T-helper 2 cell (primary cell): ENCODE data around the gene GNPTAB.
A peak's percentile ranks its signal among the peaks of the same experiment; 100 is the strongest.
"Not testable (repeated sequence)": the region's sequence is repeated elsewhere in the genome, so short reads cannot be mapped to it uniquely, and the experiment has no call there.

Experiments used
- DNase-seq, 5 experiments: peaks; one replicate each; pipeline versions ENCODE4 v3.0.0 to v3.0.0-alpha.2; 2012 to 2022
- total RNA-seq, 2 donors: gene quantifications; one replicate each; lab custom pipeline; 2026; lab: John Stamatoyannopoulos, UW

The GNPTAB gene
- 72.0 to 77.3 reads per million in 2 donors for total RNA-seq

DNA sequence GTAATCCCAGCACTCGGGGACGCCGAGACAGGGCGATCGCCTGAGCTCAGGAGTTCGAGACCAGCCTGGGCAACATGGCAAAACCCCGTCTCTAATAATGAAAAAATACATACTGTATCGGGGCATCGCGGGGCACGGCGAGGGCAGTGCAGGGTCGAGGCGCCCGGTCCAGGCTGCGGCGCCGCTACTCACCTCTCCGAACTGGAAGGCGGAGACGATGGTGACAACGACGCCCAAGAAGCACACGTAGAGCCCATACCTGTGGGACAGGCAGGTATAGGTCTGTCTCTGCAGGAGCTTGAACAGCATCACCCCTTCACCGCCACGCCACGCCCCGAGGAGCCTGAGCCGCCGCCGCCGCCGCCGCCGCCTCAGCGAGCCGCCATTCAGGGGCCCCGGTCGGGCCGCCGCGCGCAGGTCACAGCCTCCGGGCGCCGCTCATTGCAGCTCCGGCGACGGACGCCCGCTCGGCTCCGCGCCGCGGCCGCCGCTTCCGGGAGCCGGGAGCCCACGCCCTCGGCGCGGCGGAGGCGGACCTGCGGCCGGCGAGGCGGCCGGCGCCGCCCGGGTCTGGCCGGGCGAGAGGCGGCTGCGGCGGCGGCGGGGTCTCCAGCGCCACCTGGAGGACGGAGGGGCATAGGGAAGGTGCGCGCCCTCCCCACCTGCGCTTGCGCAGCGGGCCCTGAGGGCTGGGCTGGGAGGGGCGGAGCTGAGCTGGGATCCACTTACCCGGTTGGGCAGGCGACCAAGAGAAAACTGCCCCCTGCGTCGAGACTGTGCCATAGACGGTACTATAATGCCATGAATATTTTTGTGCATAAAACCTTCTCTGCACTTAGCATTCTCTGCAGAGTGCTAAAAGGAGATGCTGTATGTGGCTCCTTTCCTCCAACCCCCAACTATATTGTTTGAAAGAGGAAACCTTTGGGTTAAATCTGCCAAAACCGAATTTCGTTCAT is at the start of gene GNPTAB:
GNPTAB (minus strand) TSS at position 593 of the 959 bp plus-strand sequence; CDS start at position 309, 284 bp downstream.
- peak; percentile 89 to 96 (median 93) for DNase-seq

DNA sequence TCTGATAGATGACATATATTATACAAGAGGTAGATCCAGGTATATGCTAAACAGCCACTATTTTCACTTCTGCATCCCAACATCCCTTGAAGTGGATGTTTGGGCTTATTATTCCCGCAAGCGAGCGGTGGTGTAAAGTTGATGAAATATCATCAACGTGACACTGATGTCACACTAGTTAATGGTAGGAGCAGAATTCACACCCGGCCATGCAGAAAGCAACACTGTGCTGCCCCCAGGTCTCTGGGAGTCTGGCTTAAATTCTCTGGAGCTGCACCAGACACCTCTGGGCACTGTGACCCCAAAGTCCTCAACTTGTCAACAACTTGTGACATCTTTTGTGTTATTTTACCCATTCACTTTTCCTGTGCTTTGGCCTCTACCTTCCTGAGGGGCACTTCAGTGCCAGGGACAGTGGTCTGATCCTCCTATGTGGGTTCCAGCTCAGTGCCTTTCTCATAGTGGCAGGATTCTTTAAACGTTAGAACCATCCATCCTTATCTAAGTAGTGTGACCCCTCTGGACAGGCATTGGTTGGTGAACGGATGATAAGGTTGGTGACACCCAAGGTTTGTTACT is 47.6 kb upstream of the GNPTAB start:
- DNase-seq, result no peak

DNA sequence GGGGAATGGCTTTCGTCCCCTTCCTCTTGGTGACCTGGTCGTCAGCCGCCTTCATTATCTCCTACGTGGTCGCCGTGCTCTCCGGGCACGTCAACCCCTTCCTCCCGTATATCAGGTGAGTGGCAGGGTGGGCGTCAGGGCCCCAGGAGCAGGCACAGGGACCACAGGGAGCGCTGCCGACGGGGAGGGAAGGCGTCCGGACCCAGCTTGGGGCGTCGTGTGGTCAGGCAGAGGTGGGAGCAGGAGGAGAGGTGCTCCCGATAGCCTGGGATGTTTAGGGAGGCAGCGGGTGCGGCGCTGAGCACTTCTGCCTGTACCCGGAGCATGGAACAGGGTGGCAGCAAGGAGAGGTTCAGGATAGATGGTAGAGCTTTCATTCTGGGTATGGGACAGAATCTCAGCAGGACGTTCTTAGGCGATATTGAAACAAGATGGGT is 47.1 kb upstream of the GNPTAB start:
- DNase-seq, result no peak

DNA sequence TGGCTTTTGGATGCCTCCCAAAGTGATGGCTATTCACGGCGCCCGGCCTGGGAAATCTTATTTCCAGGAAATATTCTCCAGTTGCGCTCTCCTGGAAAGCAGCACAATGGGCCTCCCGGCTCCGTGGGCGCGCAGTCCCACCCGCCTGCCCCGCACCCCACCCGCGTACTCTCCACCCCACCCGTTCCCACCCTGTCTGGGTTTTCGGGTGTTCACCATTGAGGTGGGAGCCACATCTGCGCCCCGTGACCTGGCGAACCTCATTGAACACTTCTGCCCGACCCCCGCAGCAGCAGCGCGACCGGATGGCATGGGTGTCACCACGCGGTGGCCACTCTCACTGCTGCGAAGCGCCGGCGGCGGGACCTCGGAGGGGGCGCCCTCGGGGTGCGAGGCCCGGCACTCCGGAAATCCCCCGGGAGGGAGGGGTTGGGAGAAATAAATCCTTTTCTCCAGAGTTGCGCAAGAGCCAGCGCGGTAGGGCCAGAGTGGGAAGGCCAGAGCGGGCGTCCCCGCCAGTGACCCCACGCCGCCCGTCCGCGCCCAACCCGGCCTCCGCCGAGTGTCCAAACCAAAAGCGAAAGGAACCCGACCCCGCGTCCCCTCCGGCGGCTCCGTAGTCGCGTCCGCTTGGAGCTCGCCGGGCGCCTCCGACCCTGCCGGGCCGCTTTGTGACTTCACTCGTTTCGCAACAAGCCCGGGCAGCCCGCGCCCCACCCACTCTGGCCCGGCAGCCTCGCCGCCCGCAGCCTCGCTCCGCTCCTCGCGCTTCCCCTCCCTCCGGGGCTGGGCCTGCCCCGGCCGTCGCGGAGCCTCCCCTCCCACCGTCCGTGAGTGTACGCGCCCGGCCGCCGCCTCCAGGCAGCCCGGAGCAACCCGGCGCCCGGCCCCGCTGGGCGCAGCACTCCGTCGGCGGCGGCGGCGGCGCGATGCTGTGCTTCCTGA is 46.4 kb upstream of the GNPTAB start, which contains the start of gene DRAM1:
DRAM1 (plus strand) TSS at position 720 of the 945 bp plus-strand sequence; CDS start at position 930, 210 bp downstream.
- DNase-seq, result peak; percentile 35 to 85 (median 58)

DNA sequence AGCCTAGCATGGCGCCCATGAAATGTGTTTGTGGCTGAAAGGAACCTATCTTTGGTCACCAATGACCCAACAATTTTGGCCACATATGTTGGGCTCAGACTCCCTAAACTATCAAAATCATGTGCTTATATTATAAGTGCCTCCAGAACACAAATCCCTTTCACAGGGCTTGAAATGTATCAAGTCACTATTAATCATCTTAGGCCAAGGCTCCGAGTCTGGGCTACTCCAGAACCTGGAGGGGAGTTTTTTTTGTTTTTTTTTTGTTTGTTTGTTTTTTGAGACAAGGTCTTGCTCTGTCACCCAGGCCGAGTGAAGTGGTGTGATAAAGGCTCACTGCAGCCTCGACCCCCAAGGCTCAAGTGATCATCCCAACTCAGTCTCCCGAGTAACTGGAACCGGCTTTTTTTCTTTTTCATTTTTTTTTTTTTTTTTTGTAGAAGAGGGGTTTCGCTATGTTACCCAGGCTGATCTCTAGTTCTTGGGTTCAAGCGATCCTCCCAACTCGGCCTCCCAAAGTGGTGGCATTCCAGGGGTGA is 45.6 kb upstream of the GNPTAB start:
- DNase-seq, result no peak

DNA sequence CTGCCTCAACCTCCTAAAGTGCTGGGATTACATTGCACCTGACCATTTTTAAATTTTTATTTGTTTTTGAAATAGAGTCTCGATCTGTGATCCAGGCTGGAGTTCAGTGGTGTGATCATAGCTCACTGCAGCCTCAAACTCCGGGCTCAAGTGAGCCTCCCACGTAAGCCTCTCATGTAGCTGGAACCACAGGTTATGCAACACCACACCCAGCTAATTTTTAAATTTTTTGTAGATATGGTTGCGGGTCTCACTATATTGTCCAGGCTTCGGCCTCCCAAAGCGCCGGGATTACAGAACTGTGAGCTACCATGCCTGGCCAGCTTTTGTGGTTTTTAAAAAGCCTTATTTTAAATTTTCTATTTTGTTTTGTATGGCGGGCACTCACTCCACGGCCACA is 44.4 kb upstream of the GNPTAB start:
- no peak for DNase-seq

DNA sequence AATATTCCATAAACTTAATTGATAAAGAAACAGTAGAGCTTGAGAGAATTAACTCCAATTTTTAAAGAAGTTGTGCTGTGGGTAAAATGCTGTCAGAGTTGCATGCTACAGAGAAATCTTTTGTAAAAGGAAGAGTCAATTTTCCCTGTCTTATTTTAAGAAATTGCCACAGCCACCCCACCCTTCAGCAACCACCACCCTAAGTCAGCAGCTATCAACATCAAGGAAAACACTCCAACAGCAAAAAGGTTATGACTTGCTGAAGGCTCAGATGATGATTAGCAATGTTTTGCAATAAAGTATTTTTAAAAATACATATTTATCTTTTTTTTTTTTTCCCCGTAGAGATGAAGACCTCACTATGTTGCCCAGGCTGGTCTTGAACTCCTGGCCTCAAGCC is 40.2 kb upstream of the GNPTAB start:
- no peak for DNase-seq

DNA sequence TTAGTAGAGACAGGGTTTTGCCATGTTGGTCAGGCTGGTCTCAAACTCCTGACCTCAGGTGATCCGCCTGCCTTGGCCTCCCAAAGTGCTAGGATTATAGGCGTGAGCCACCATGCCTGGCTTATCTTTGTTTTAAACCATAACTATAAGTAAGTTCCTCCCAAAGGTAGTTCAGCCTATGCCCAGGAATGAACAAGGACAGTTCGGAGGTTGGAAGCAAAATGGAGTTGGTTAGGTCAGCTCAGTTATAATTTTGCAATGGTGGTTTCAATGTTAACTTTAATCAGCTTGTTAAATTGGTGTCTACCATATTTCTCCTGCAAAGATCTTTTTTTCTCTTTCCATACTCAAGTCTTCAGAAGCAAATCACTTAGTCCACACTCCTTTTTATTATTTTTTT is 36.9 kb upstream of the GNPTAB start:
- DNase-seq, result not testable (repeated sequence)

DNA sequence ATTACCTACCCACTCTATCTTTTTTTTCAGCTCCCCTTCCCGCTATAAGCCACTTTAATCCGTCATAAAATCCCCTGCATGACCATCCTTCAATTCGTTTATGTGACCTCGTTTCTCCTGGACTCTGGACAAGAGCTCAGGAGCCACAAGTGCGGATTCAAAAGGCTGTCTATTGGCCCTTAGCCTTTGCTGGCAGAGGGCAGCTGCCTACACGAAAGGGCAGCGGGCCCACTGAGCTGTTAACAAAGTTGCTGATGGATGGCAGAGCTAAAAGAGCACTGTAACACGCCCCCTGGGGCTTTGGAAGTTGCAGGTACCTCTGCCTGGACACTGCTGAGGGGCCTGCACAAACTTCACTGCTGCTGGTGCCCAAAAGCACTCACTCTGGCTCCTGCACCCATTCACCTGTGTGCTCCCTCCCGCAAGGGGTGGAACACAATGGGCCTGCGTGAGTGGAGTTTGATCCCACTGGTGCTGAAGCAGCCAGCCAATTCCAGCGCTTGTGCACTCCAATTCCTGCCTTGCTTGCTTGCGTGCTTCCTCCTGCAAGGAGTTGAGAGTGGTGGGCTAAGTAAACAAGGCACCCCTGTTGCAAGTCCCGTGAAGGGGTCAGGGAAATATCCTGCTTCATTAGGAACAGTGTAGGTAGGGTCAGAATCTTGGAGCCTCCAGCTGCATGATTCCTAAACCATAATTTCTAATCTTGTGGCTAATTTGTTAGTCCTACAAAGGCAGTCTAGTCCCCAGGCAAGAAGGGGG is 36.0 kb upstream of the GNPTAB start:
- no peak for DNase-seq

DNA sequence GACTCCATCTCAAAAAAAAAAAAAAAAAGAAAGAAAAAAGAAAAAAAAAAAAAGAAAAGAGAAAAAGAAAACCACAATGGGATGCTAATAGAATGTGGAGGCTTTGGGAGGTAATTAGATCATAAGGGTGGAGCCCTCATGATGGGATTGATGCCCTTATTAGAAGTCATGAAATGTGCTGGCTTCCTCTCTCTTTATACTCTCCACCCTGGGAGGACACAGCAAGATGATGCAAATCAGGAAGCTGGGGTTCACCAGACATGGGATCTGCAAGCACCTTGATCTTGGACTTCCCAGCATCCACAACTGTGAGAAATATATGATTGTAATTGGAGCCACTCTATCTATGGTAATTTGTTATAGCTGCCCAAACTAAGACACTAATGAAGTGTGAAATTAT is 33.2 kb upstream of the GNPTAB start:
- no peak for DNase-seq

DNA sequence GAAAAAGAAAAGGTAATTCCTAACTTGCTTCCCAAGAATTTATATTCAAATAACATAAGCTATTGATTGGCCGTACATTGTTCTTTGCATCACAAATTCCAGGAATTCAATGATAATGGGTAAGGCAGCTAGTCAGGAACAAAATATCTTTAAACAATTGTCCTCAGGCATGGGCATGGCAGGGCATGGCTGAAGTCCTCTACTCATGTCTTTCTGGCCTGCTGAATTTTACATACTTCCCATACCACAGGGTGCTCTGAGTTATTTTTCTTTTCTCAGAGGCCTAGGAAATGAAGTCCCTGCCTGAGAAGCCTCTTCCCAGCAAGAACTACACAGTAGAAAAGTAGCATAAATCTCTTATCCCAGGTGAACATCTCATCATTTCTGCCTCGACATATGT is 31.5 kb upstream of the GNPTAB start:
- no peak for DNase-seq

DNA sequence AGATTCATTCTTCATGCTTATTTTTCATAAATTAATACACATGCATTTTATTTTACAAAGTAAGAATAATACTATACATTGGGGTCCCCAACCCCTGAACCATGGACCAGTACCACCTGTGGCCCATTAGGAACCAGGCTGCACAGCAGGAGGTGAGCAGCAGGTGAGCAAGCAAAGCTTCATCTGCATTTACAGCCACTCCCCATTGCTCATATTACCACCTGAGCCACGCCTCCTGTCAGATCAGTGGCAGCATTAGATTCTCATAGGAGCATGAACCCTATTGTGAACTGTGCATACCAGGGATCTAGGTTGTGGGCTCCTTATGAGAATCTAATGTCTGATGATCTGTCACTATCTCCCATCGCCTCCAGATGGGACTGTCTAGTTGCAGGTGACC is 30.9 kb upstream of the GNPTAB start:
- not testable (repeated sequence) for DNase-seq

DNA sequence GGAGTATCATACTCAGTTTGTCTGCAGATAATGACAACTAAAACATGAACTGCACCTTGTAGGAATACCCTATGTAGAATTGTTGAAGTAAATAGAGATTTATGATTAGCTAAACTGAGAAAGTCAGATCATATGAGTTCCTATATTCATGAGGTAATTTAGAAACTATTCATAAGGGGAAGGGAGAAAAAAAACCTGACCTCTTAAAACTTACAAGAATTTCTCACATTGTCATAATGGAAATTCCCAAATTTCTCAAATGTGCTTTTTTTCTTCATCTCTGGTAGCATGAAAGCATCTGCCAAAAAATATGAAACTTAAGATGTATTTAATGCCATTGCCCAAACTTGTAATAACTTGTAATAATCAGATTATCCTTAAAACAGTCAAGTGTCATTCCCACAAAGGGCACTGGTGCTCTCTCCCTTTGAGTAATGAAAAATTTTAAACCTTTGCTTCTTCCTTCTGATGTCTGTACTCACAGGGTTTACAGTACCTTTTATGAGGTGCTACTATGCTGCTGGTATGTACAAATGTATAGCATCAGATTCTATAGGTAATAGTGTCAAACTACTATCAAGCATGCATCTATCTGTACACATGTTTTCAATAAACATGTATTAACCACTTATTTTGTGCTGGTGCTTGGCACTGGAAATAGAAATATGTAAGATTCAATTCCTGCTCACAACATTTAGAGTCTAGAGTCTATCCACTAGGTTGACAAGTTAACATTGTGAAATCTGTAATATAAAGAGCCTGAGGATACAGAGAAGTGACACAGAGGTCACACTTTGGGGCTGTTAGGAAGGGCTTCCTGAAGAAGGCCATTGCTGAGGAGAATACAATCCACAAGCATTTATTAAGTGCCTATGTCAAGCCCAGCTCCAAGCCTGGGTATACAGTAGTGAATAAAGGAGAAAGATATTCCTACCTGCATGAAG is 29.2 kb upstream of the GNPTAB start:
- DNase-seq, result no peak

DNA sequence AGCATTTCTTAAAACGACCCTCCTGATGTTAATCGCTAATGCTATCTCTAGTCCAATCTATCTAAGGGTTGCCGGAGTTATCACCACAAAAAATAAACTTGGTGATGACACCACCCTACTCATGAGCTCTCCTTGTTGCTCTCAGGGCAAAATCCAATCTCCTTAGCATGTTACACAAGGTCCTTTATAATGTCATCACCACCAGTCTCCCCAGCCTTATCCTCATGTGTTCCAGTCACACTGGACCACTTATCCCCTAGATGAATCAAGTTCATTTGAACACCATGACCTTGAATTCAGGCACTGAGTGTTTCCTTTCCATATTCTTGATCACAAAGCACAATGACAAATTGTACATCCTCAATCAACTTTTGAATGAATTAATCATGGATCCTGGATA is 27.6 kb upstream of the GNPTAB start:
- DNase-seq, result no peak

DNA sequence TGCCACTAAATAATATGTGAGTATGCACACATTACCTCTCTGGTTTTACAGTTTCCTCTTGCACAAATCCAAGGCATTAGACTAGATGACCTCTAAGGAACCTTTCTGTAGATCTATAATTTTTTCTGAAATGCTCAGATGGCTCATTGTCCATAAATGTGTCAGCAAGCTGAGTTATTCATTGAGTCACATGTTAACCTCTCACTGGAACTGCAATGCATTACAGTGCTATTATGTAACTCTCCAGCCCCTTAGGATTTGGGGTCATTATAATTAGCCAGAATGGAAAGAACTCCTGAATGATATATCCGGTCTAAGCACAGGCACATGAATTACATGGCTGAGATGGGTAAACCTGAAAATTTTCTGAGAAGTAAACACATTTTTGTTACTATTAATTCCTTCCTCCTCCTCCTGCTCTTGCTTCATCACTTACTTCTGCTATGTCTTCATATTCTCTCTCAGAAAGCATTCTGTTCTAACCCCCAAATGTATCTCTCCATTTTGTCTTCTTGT is 26.3 kb upstream of the GNPTAB start:
- DNase-seq, result no peak

DNA sequence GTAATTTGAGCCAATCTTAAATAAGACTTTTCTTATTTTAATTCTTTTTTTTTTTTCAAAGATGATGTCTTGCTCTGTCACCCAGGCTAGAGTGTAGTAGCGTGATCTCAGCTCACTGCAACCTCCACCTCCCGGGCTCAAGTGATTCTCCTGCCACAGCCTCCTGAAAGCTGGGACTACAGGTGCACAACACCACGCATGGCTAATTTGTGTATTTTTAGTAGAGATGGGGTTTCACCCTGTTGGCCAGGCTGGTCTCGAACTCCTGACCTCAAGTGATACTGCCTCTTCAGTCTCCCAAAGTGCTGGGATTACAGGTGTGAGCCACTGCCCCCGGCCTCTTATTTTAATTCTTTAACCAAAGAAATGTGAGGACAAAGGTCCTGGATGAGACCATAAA is 25.9 kb upstream of the GNPTAB start:
- DNase-seq, result not testable (repeated sequence)

DNA sequence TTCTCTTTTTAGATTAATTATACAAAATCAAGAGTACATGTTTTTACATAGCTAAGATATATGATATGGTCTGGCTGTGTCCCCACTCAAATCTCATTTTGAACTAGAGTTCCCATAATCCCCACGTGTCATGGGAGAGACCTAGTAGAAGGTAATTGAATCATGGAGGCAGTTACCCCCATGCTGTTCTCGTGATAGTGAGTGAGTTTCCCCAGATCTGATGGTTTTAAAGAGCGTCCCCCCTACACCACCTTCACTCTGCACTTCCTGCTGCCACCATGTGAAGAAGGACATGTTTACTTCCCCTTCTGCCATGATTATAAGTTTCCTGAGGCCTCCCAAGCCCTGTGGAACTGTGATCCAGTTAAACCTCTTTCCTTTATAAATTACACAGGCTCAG is 25.2 kb upstream of the GNPTAB start:
- DNase-seq, result no peak

DNA sequence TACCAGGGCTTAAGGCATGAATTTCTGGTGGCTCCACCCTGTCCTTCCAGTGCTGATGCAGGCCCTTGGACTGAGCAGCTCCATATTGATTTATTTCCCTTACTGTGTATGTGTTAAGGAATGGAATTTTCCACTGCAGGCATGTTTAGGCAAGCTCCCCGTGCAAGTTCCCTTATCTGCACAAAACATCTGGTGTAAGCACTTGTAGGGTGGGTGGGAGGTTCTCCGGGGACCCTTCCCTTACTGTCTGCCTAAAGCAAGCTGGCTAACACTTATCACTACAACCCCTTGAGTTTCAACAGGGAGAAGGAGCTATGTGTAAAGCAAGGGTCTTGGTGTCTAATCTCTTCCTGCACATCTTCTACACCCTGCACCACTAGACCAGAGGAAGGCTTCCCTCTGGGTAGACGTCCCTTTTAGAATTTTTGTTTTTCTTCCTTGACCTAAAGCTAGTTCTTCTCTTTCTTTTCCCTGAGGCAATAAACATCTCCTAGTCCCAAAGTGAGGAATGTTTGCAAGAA is 24.7 kb upstream of the GNPTAB start:
- peak in 1 of 5 experiments; percentile 7 for DNase-seq

DNA sequence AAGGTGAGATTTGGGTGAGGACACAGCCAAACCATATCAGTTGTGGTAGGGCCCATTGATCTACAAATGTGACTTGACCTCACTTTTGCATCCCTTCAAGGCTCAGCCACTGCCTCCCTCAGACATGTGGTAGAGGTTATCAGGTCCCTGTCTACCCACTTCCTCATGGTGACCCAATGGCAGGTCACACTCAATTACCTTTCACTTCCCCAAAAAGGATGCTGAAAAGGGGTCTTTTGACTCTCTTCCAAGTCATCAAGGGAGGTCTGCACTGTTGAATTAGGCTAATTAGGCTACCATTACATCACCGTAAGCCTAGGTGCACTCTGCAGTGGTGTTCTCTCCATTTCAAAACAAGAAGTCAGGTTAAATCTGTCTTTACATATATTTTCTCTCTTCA is 24.0 kb upstream of the GNPTAB start:
- peak in 1 of 5 experiments; percentile 42 for DNase-seq

DNA sequence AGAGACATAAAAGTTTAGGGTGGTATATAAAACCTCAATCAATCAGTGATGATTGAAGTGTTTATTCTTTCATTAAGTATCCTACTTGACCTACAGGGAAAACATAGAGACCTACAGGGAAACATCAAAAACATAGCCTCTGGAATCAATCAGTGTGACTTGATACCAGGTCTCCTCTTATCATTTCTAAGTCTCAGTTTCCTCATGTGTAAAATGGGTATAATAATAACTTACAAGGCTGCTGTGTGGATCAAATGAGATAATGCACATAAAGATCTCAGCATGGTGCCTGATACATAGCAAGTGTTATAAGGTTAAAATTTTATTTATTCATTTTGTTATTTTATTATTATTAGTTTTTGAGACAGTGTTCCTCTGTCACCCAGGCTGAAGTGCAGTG is 22.2 kb upstream of the GNPTAB start:
- DNase-seq, result no peak
